GM19193 (cell line): ENCODE data around the gene MKI67.

Source experiments
- POLR2A ChIP-seq: IDR thresholded peaks from 4 replicates; pipeline ENCODE4 v1.6.1; 2011; ENCODE audit not compliant: insufficient read depth, insufficient read length; ENCODE audit errors: extremely low read depth

MKI67 gene

DNA sequence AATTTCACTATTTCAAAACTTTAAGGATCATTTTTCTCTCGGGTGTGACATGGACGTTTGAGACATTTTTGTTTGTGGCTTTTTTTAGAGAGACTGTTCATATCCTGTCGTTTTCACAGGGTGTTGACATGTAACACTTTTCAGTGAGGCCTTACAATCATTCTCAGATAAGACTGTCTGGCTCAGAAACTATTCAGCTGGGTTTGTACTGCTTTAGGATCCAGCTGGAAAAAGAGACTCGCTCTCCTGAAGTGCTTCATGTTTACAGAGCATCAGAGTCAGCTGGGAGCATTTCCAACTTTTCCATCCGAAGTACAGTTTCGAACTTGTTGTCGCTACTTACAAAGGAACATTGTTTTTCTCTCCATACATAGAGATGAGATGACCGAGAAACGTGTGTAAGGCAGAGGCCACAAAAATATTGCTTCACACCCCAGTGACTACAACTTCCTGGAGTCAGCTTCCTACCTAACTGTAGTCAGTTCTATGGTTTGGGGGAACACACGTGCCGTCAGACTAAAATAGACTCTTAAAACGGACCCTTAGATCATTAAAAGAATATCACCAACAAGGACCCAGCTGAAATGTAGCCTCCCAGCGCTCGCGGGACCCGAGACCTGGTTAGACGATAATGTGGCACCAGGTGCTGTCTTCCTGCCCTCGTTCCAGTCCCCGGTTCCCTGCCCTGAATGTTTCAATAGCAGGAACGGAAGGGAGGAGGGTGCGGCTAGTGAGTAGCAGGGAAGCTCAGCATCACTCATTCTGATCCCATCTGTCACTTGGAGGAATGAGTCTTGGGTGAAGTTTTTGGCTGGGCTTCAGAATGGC, 78.0 kb downstream of the MKI67 start:
- no peak for TF ChIP-seq POLR2A

DNA sequence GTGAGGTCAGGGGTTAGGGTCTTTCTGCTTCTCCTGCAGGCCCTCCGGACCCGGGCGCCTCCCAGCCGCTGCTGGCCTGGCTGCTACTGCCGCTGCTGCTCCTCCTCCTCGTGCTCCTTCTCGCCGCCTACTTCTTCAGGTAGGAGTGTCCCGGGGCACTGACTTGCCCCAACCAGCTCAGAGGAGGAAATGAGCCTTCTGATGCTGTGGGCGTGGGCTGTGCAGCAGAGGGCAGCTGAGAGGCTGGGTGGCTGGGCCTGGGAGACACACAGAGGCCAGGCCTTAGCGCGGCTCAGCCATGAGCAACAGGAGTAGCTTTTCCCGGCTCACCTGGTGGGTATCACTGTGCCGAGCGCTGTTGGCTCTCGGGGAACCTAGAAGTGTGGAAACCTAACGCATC, 78.9 kb downstream of the MKI67 start:
- peak; percentile 79 for TF ChIP-seq POLR2A

- TF ChIP-seq POLR2A, result no peak
These were observed 79.3 kb downstream of the MKI67 start for GRCh38 chr10:128046953-128047290.
